HG03159 (cell line): Measurements from ENCODE around the gene TNN.

ENCODE experiments used
- ATAC-seq: cut with Tn5 transposase; IDR thresholded peaks from one replicate; pipeline ENCODE4 v1.9.1; 2021; ENCODE audit warnings: mild to moderate bottlenecking, moderate library complexity; ENCODE audit not compliant: unreplicated experiment

Gene TNN

DNA sequence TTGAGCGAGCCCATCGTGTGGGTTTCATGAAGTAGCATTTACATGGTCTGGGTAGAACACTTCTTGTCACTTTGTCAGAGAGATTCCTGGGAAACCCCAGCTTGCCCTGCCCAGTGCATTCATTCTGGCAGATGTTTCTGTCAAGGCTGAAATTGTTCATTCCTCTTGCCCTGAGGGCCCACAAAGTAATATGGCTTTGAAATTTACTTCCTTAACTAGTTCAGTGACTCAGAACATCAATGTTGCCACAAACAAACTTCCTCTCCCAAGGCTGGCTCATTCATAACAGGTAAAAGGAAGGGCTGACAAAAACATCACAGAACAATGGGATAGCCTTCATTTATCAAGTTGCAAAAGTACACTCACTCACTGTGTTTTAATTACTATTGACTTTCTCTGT is 129.9 kb downstream of the TNN start:
- no peak for ATAC-seq
